NCI-H2171 (cell line): ENCODE measurements around the gene CEACAM21.

Source experiments
- DNase-seq: peaks from one replicate; lab custom pipeline; 2025; lab: John Stamatoyannopoulos, UW

The CEACAM21 gene

DNA sequence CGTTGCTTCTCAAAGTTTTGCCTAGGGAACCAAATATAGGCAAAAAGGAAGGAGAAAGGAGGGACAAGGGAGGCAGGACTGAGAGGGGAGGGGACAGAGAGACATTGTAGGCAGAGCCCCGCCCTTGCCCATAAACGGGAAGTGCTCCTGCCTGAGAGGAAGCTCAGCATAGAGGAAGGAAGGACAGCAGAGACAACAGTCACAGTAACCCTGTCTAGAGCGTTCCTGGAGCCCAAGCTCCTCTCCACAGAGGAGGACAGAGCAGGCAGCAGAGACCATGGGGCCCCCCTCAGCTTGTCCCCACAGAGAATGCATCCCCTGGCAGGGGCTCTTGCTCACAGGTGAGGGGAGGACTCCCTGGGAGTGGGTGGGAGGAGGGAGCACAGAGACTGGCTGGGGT lies at the start of gene CEACAM21:
Gene CEACAM21, plus strand, starts transcription at position 169 of the 400 bp plus-strand sequence. Its CDS starts 109 bp downstream, at position 278.
- DNase-seq, result no peak

- DNase-seq, result no peak
Measured at GRCh38 chr19:41527089-41527488, 48.9 kb upstream of the CEACAM21 start.

- DNase-seq, result no peak
Measured at GRCh38 chr19:41528106-41528505, 47.9 kb upstream of the CEACAM21 start.

DNA sequence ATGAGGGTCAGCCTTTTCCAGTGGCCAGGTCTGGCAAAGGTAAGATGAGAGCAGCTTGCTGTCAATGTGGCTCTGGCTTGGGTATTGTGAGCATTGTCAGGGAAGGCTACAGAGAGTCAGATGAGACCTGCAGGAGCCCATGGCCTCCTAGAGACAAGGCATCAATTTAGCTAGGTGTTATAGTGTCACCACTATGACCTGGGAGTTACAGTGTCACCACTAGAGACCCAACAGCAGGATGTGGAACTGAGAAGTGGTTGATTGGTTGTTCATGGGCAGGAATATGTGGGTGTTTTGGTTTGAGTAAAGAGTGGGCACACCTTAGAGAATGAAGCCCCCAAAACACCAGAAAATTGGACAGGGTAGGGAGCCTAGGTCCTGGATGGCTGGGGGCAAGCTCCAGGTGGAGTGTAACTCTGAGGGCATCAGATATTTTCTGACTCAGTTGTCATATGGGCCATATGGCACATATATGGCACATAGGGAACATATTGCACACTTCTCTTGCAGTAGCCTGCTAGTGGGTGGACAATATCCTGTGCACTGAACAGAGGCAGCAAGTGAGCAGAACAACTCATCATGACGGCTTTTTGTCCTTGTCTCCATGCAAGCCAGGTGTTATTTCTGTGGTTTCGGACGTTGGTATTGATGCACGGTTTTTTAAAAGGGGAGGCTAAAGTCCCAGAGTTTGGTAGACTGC lies 46.3 kb upstream of the CEACAM21 start:
- no peak for DNase-seq

DNA sequence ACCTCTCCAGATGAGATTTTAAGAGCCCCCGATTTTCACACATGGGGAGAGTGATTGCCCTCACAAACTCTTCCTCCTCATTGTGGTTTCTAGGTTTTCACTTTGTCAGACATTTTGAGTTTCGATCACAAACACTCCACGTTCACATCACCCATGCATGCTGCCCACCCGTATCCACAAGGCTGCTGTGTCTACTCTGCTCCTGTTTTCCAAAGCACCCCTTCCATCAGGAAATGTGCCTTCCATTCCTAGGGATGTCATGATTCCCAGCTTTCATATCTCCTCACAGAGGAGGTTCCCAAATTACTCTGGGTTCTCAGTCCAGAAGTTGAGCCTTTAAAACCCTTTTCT lies 45.8 kb upstream of the CEACAM21 start:
- no peak for DNase-seq

DNA sequence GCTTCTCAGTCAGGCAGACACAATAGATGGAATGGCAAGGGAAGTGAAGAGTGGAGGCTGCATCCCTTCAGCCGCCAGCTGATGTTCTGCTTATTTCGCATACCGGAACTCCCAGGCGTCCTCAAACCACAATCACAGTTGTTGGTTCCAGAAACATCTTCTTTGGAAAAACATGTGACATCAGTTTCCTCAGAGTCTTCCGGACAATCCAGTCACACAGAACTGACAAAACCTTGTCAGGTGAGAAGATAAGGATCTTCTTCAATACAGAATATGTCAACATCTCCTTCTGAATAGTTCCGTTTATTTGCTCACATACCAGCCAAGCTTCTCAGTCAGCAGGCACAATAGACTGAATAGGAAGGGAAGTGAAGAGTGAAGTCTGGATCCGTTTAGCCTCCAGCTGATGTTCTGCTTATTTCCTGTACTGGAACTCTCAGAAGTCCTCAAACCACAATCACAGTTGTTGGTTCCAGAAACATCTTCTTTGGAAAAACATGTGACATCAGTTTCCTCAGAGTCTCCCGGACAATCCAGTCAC lies 45.1 kb upstream of the CEACAM21 start:
- no peak for DNase-seq

GRCh38 chr19:41531438-41532311 lies 44.3 kb upstream of the CEACAM21 start:
- no peak for DNase-seq

GRCh38 chr19:41532526-41532925 lies 43.4 kb upstream of the CEACAM21 start:
- DNase-seq, result no peak

GRCh38 chr19:41533671-41534215 lies 42.2 kb upstream of the CEACAM21 start:
- DNase-seq, result no peak

GRCh38 chr19:41535029-41535622 lies 40.8 kb upstream of the CEACAM21 start:
- DNase-seq, result no peak

- DNase-seq, result no peak
Measured at GRCh38 chr19:41537789-41538188, 38.2 kb upstream of the CEACAM21 start.

- no peak for DNase-seq
Measured at GRCh38 chr19:41540041-41540695, 35.8 kb upstream of the CEACAM21 start.

DNA sequence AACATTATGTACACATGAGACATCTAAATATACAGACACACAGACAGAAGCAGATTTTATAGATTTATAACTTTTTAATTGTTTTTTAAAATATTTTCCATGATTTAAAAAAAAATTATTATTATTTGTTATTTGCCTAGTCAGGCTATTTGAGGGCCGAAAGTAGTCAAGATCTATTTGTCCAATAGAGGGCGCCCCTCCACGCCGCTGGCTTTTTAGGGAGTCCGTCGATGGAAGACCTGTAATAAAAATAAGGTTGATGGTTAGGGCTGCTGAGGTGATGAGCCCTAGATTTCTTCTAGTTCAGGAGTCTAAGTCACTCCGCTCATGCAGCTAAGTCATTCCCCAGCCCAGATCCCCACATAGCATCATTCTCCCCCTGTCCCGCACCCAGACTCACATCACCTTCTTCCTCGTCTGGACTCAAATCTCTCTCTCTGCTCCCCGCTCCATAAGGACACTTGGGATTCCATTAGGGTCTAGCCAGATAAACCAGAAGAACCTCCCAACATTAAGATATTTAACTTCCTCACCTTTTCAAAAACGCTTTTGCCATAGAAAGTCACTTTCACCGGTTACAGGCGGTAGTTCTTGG lies 33.9 kb upstream of the CEACAM21 start:
- no peak for DNase-seq

GRCh38 chr19:41542622-41543021 lies 33.3 kb upstream of the CEACAM21 start:
- no peak for DNase-seq

DNA sequence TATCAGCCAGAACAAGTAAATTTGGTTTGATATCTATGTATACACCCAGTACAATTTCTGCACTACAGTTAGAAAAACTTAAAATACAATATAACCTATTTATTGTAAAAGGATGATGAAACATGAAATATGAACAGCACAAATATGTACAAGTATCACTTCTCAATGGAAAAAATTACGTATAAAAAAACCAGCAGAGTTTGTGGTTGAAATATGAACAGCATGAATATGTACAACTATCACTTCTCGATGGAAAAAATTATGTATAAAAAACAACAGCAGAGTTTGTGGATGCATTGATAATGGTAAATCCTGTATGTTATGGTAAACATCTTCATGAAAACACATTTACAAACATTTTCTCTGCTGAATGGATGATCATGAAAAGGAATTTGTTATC lies 32.4 kb upstream of the CEACAM21 start:
- DNase-seq, result no peak

GRCh38 chr19:41545547-41545946 lies 30.4 kb upstream of the CEACAM21 start:
- DNase-seq, result no peak

DNA sequence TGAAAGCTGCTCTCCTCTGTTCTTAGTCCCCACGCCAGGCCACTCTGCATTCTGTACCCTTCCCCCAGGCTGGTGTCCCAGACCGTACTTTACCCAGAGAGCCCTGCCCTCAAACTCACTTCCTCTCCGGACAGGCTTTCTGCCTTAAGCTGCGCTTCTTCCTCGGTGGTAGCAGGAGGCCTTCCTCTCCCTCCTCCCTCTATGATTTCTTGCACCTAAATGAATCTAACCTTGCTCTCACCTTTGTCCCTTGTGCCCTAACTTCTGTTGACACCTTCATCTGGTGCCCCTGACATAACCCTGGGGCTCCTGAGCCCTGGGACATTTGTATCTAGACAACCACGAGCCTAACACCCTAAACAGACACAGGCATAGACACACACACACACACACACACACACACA lies 29.6 kb upstream of the CEACAM21 start:
- DNase-seq, result no peak

GRCh38 chr19:41546961-41547360 lies 29.0 kb upstream of the CEACAM21 start:
- DNase-seq, result no peak

DNA sequence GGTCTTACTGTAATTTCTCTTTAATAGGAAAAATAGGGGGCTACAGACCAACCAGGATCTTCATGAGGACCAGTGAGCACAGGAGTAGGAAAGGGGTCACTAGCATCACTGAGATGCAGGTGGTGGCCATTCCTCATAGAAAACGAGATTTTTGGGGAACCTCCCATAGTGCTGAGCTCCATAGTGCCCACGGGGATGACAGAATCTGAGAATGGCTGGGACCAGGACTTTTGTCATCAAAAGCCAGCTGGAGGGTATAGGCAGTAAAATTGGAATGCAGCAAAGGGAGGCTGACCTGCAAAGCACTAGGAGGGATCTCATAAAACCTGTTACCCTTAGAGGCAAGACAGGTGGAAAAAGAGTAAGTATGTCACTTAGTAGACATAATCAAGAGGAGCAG lies 28.4 kb upstream of the CEACAM21 start:
- no peak for DNase-seq

DNA sequence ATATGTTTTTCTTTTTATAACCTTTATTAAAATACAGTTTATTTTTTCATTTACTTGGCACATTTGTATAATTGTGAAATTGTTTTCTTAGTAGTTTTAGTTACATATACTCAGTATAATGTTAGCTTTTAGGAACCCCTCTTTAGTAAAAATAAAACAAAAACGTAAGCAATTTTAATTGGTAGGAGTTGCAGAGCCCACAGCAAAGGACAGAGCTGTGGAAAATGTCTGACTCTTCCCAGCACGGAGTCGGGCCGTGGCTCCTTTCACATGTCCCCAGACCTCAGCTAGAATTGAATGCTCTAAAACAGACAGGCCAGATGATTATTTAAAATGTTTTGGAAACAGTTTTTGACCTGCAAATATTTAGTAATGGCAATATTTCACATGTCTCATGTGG lies 27.9 kb upstream of the CEACAM21 start:
- no peak for DNase-seq

DNA sequence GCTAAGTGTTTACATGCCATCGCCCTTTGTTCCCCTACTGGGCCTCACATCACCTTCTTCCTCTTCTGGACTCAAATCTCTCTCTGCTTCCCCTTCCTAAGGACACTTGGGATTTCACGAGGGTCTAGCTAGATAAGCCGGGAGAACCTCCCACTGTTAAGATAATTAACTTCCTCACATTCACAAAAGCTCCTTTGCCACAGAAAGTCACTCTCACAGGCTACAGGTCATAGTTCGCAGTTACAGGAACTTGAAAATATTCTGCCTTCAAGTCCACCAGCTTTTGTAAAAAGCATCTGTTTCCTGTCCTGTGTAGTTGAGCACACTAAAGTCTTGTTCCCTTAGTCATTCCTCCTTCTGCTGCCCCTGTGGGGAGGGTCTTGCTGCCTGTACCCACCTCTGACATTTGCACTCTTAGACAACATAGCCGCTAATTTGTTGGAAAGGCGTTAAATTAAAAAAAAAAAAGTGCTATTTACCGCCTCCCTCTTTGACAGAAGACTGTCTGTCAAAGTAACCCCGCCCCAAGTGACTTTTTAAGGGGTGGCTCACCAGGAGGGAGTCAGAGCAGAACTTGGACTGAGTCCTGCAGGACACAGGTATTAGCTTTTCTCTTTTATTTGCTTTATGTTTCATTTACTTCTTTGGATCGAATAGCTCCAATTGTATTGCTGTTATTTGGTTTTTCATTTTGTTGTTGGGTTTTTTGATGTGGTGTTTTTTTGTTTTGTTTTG lies 26.8 kb upstream of the CEACAM21 start:
- no peak for DNase-seq
